Fibroblast of skin of left quadriceps (primary cell): ENCODE measurements around the gene MIEF2.
"Not testable (repeated sequence)": the region's sequence is repeated elsewhere in the genome, so short reads cannot be mapped to it uniquely, and the experiment has no call there.

ENCODE experiments used
- DNase-seq, 2 experiments: peaks; one replicate each; pipeline ENCODE4 v3.0.0-alpha.2; 2013; ENCODE audit warnings: low read depth in 2 of 2

Gene MIEF2

GRCh38 chr17:18260332-18261145 lies at the start of gene MIEF2:
TSS of gene MIEF2 (plus strand) at chr17:18260662. CDS start at chr17:18262721, 2,059 bp downstream.
- peak; percentile 78 to 81 for DNase-seq

- DNase-seq, result no peak
Observed at GRCh38 chr17:18213666-18214270, 46.7 kb upstream of the MIEF2 start.

GRCh38 chr17:18216906-18217305 lies 43.6 kb upstream of the MIEF2 start:
- not testable (repeated sequence) for DNase-seq

GRCh38 chr17:18217412-18218015 lies 42.9 kb upstream of the MIEF2 start:
- DNase-seq, result peak in 1 of 2 experiments; percentile 9

- DNase-seq, result no peak
Observed at GRCh38 chr17:18218756-18219415, 41.6 kb upstream of the MIEF2 start.

GRCh38 chr17:18224053-18224386 lies 36.4 kb upstream of the MIEF2 start:
- DNase-seq, result no peak

GRCh38 chr17:18224387-18225120 lies 35.9 kb upstream of the MIEF2 start:
- peak in 1 of 2 experiments; percentile 7 for DNase-seq

- peak; percentile 91 to 92 for DNase-seq
Observed at GRCh38 chr17:18225121-18225641, 35.3 kb upstream of the MIEF2 start, which contains the start of gene LLGL1. TSS of gene LLGL1 (plus strand) at chr17:18225635. CDS start at chr17:18225683, 48 bp downstream.

- no peak for DNase-seq
Observed at GRCh38 chr17:18225642-18226283, 34.7 kb upstream of the MIEF2 start.

- DNase-seq, result no peak
Observed at GRCh38 chr17:18226284-18226945, 34.0 kb upstream of the MIEF2 start.

- DNase-seq, result no peak
Observed at GRCh38 chr17:18227635-18228034, 32.8 kb upstream of the MIEF2 start.

- DNase-seq, result no peak
Observed at GRCh38 chr17:18228176-18228682, 32.2 kb upstream of the MIEF2 start.

GRCh38 chr17:18229254-18229653 lies 31.2 kb upstream of the MIEF2 start:
- DNase-seq, result no peak

GRCh38 chr17:18229771-18230170 lies 30.7 kb upstream of the MIEF2 start:
- no peak for DNase-seq

GRCh38 chr17:18230288-18231141 lies 29.9 kb upstream of the MIEF2 start:
- no peak for DNase-seq

GRCh38 chr17:18231164-18231563 lies 29.3 kb upstream of the MIEF2 start:
- DNase-seq, result no peak

GRCh38 chr17:18233803-18234518 lies 26.5 kb upstream of the MIEF2 start:
- DNase-seq, result no peak

GRCh38 chr17:18234853-18235380 lies 25.5 kb upstream of the MIEF2 start:
- DNase-seq, result no peak
